C4-2B (cell line): ENCODE results near the gene LRCOL1.

Experiments
- CTCF ChIP-seq: fragments of 450-650 bp; conservative IDR thresholded peaks from 2 replicates; pipeline ENCODE4 v1.5.1; 2017; ENCODE audit warnings: mild to moderate bottlenecking
- ZFX ChIP-seq: fragments of 450-650 bp; IDR thresholded peaks from 2 replicates; pipeline ENCODE4 v1.6.1; 2017

- no peak for TF ChIP-seq CTCF
- TF ChIP-seq ZFX, result no peak
Measured at GRCh38 chr12:132646850-132647249, 36.5 kb upstream of the LRCOL1 start.
